HepG2 (cell line): ENCODE results near the gene ABHD15. TPM values are rescaled to one million over a fixed set of nuclear protein-coding genes. Genes with fewer than 3 reads are reported as not detected.
A peak's percentile ranks its signal among the peaks of the same experiment; 100 is the strongest.

ENCODE experiments used
- CENPT ChIP-seq: sonication (generic); formaldehyde crosslinking; IDR thresholded peaks from 2 replicates; pipeline ENCODE4 v1.8.0; 2022; ENCODE audit warnings: low read depth, mild to moderate bottlenecking, moderate library complexity, missing genetic modification reagents
- CHD2 ChIP-seq: IDR thresholded peaks from 2 replicates; pipeline ENCODE4 v1.6.1; 2011; ENCODE audit warnings: low read depth, low read length, improper control_type of control experiment
- ETV5 ChIP-seq: IDR thresholded peaks from 2 replicates; pipeline ENCODE4 v1.6.1; 2018; ENCODE audit warnings: missing biosample characterization, missing genetic modification reagents, inconsistent platforms, borderline replicate concordance
- FOXO4 ChIP-seq: sonication (generic); formaldehyde crosslinking; conservative IDR thresholded peaks from 2 replicates; pipeline ENCODE4 v1.8.1; 2023; ENCODE audit warnings: missing genetic modification reagents
- GATAD2A ChIP-seq: IDR thresholded peaks from 2 replicates; pipeline ENCODE4 v1.6.1; 2016
- MIER3 ChIP-seq: IDR thresholded peaks from 2 replicates; pipeline ENCODE4 v1.6.1; 2016; ENCODE audit warnings: missing compliant biosample characterization, borderline replicate concordance
- MXI1 ChIP-seq: IDR thresholded peaks from 3 replicates; pipeline ENCODE4 v1.6.1; 2012; ENCODE audit warnings: low read depth, low read length, inconsistent platforms, borderline replicate concordance
- NAIF1 ChIP-seq: sonication (generic); formaldehyde crosslinking; IDR thresholded peaks from 2 replicates; pipeline ENCODE4 v1.5.0; 2020; ENCODE audit warnings: mild to moderate bottlenecking, missing genetic modification reagents, borderline replicate concordance
- NCOA2 ChIP-seq: sonication (generic); formaldehyde crosslinking; IDR thresholded peaks from 2 replicates; pipeline ENCODE4 v1.8.0; 2022; ENCODE audit warnings: inconsistent platforms
- PLRG1 ChIP-seq: fragments of 450-650 bp; conservative IDR thresholded peaks from 2 replicates; pipeline ENCODE4 v1.6.1; 2016
- RNF2 ChIP-seq: fragments of 450-650 bp; conservative IDR thresholded peaks from 2 replicates; pipeline ENCODE4 v1.6.1; 2016; ENCODE audit warnings: low read depth
- TEAD2 ChIP-seq: sonication (generic); formaldehyde crosslinking; IDR thresholded peaks from 2 replicates; pipeline ENCODE4 v1.9.0; 2021; ENCODE audit warnings: missing genetic modification reagents
- TFAP4 ChIP-seq: sonication (generic); IDR thresholded peaks from 2 replicates; pipeline ENCODE4 v1.6.1; 2016; ENCODE audit warnings: low read depth, borderline replicate concordance
- TFE3 ChIP-seq: IDR thresholded peaks from 2 replicates; pipeline ENCODE4 v1.6.1; 2016
- THAP9 ChIP-seq: sonication (generic); formaldehyde crosslinking; IDR thresholded peaks from 2 replicates; pipeline ENCODE4; 2020; ENCODE audit warnings: missing genetic modification reagents, mild to moderate bottlenecking, borderline replicate concordance
- YEATS4 ChIP-seq: sonication (generic); formaldehyde crosslinking; IDR thresholded peaks from 2 replicates; pipeline ENCODE4 v1.4.0; 2020; ENCODE audit warnings: missing genetic modification reagents, borderline replicate concordance
- ZBTB1 ChIP-seq: sonication (generic); formaldehyde crosslinking; IDR thresholded peaks from 2 replicates; pipeline ENCODE4 v1.4.0; 2020; ENCODE audit warnings: missing genetic modification reagents, borderline replicate concordance
- ZBTB20 ChIP-seq: sonication (generic); formaldehyde crosslinking; IDR thresholded peaks from 2 replicates; pipeline ENCODE4 v1.8.1; 2023; ENCODE audit warnings: missing genetic modification reagents, low read depth, mild to moderate bottlenecking, borderline replicate concordance
- ZEB1 ChIP-seq: IDR thresholded peaks from 2 replicates; pipeline ENCODE4 v1.6.1; 2012; ENCODE audit warnings: mild to moderate bottlenecking, low read depth, inconsistent platforms; ENCODE audit not compliant: insufficient replicate concordance
- ZMAT5 ChIP-seq: sonication (generic); formaldehyde crosslinking; IDR thresholded peaks from 2 replicates; pipeline ENCODE4 v1.5.0; 2020; ENCODE audit warnings: mild to moderate bottlenecking, low read depth, missing genetic modification reagents, borderline replicate concordance
- ZMYM3 ChIP-seq: sonication (generic); formaldehyde crosslinking; IDR thresholded peaks from 2 replicates; pipeline ENCODE4 v1.5.1; 2020; ENCODE audit warnings: mild to moderate bottlenecking, missing genetic modification reagents
- ZNF331 ChIP-seq: sonication (generic); formaldehyde crosslinking; IDR thresholded peaks from 2 replicates; pipeline ENCODE4 v1.4.0; 2020; ENCODE audit warnings: missing genetic modification reagents
- ZNF501 ChIP-seq: sonication (generic); formaldehyde crosslinking; IDR thresholded peaks from 2 replicates; pipeline ENCODE4 v1.5.1; 2020; ENCODE audit warnings: mild to moderate bottlenecking, moderate library complexity, missing genetic modification reagents
- ZNF703 ChIP-seq: sonication (generic); formaldehyde crosslinking; IDR thresholded peaks from 2 replicates; pipeline ENCODE4 v1.5.1; 2020; ENCODE audit warnings: missing genetic modification reagents, mild to moderate bottlenecking, moderate library complexity, borderline replicate concordance
- polyA plus RNA-seq, 8 experiments: library from polyadenylated mRNA; depleted of rRNA in 3 of 8; stranded (reverse) in 7 of 8; unstranded in 1 of 8; fragments of >200 nt; fragmentation: Illumina TruSeq in 4 of 8; extraction: Trizol in 4 of 8; gene quantifications; 2 replicates each; pipeline versions ENCODE4 v1.2.1 to v1.2.3, GENCODE V29; 2011 to 2016; ENCODE audit warnings: low read depth in 4 of 8, missing spikeins in 1 of 8, mixed read lengths in 1 of 8; ENCODE audit not compliant: insufficient read depth in 1 of 8
- total RNA-seq, 5 experiments: library from RNA; depleted of rRNA; stranded (reverse); fragments of >200 nt; fragmentation: Illumina TruSeq; extraction: Trizol; gene quantifications; 2 replicates each; pipeline ENCODE4 v1.2.3, GENCODE V29; 2016; ENCODE audit warnings: low read depth in 1 of 5

The ABHD15 gene
- total and polyA plus RNA-seq, 2 of the 13 experiments (the other 11 are each of a cell fraction or from before 2014, with no cell fraction given) = 2.4 to 7.7 TPM

- TF ChIP-seq ZBTB1 (CRISPR knock-in tag) (no peak), NCOA2 (CRISPR knock-in tag) (no peak), ZNF703 (CRISPR knock-in tag) (no peak), ZNF331 (no peak), GATAD2A (no peak), PLRG1 (no peak), ZMAT5 (no peak), TFAP4 (no peak), NAIF1 (no peak), MIER3 (no peak), CHD2 (no peak), ZBTB20 (CRISPR knock-in tag) (no peak), FOXO4 (CRISPR knock-in tag) (no peak), CENPT (CRISPR knock-in tag) (no peak), ZMYM3 (no peak), MXI1 (peak; percentile 65; the same call in 1 of the 3 replicates), ZEB1 (no peak), RNF2 (0 out of 2 replicates have a peak, but pooled peaks have one; percentile 54), ZNF501 (CRISPR knock-in tag) (peak; percentile 74), THAP9 (CRISPR knock-in tag) (peak; percentile 24; the same call in 1 of the 2 replicates), TFE3 (CRISPR knock-in tag) (peak; percentile 42; the same call in 1 of the 2 replicates), YEATS4 (no peak), ETV5 (CRISPR knock-in tag) (no peak), TEAD2 (CRISPR knock-in tag) (no peak)
These were observed 48.9 kb upstream of the ABHD15 start (continued) for GRCh38 chr17:29615492-29616299.
